HUES64 (cell line): Measurements from ENCODE around the gene GALNT6.
"Not testable (repeated sequence)": the region's sequence is repeated elsewhere in the genome, so short reads cannot be mapped to it uniquely, and the experiment has no call there.

ENCODE experiments used
- H3K27ac ChIP-seq: 2 replicates; pipeline ENCODE4 v1.7.0; 2013; ENCODE audit warnings: low read depth, low read length, inconsistent platforms
- H3K27me3 ChIP-seq: 2 replicates; pipeline ENCODE4 v1.6.1; 2013; ENCODE audit warnings: mild to moderate bottlenecking, low read length; ENCODE audit not compliant: insufficient read depth
- H3K36me3 ChIP-seq: 2 replicates; pipeline ENCODE4 v1.6.1; 2013; ENCODE audit warnings: mild to moderate bottlenecking, low read length; ENCODE audit not compliant: insufficient read depth
- H3K4me1 ChIP-seq: 2 replicates; pipeline ENCODE4 v1.6.1; 2013; ENCODE audit warnings: mild to moderate bottlenecking, low read length, moderate library complexity; ENCODE audit not compliant: insufficient read depth
- H3K4me3 ChIP-seq: 2 replicates; pipeline ENCODE4 v1.5.1; 2013; ENCODE audit warnings: mild to moderate bottlenecking, low read length, moderate library complexity
- H3K9ac ChIP-seq: 2 replicates; pipeline ENCODE4 v1.6.1; 2013; ENCODE audit warnings: mild to moderate bottlenecking, low read depth, low read length
- H3K9me3 ChIP-seq: 2 replicates; pipeline ENCODE4 v1.6.1; 2013; ENCODE audit warnings: low read depth, low read length; ENCODE audit not compliant: insufficient read depth
- WGBS: fragments of 150-250, 120-280 bp; methylation state at CpG from one replicate; pipeline ENCODE4 v1.1.7; 2013; ENCODE audit warnings: missing lambda C conversion rate; 5-methylcytosine and 5-hydroxymethylcytosine counted together

Gene GALNT6

GRCh38 chr12:51351913-51352532 is 39.2 kb downstream of the GALNT6 start:
- H3K27ac ChIP-seq, result no peak overlapping the region
- H3K9ac ChIP-seq, result no peak overlapping the region
- no peak overlapping the region for H3K4me3 ChIP-seq
- peaks cover 13% of the 10 kb centered on the region; the same call in 1 of the 2 replicates for H3K36me3 ChIP-seq
- 21% methylated on average over 9 of the region's 11 CpGs for WGBS
- H3K4me1 ChIP-seq, result no peaks in the 10 kb centered on the region
- H3K9me3 ChIP-seq, result no peaks in the 10 kb centered on the region
- no peaks in the 10 kb centered on the region for H3K27me3 ChIP-seq

GRCh38 chr12:51349026-51349425 is 42.2 kb downstream of the GALNT6 start:
- 93% methylated on average over 5 of the region's 5 CpGs for WGBS
- H3K4me1 ChIP-seq, result no peaks in the 10 kb centered on the region

GRCh38 chr12:51348116-51348515 is 43.1 kb downstream of the GALNT6 start:
- Histone ChIP-seq H3K9me3 (no peaks in the 10 kb centered on the region), H3K4me1 (no peaks in the 10 kb centered on the region), H3K9ac (no peak overlapping the region), H3K27me3 (no peaks in the 10 kb centered on the region), H3K36me3 (no peaks in the 10 kb centered on the region), H3K27ac (no peak overlapping the region), H3K4me3 (no peak overlapping the region)
- 98% methylated on average over 4 of the region's 4 CpGs for WGBS

More at GRCh38 chr12:51349026-51349425, 42.2 kb downstream of the GALNT6 start:
- Histone ChIP-seq H3K27me3 (no peaks in the 10 kb centered on the region), H3K27ac (no peak overlapping the region), H3K36me3 (no peaks in the 10 kb centered on the region), H3K9ac (no peak overlapping the region), H3K9me3 (no peaks in the 10 kb centered on the region), H3K4me3 (no peak overlapping the region)

- no peaks in the 10 kb centered on the region for H3K4me1 ChIP-seq
- H3K27ac ChIP-seq, result no peak within 1 kb of the TSS
- WGBS, result 93% methylated on average over 3 of the region's 3 CpGs
- no peaks in the 10 kb centered on the region for H3K36me3 ChIP-seq
- H3K9ac ChIP-seq, result no peak within 1 kb of the TSS
- no peak within 1 kb of the TSS for H3K4me3 ChIP-seq
- no peaks in the 10 kb centered on the region for H3K27me3 ChIP-seq
- H3K9me3 ChIP-seq, result no peaks in the 10 kb centered on the region
Observed at GRCh38 chr12:51346581-51346980, 44.6 kb downstream of the GALNT6 start, which contains the start of gene CELA1. TSS of gene CELA1 (minus strand) at chr12:51346679. CDS start at chr12:51346638, 41 bp downstream.

GRCh38 chr12:51345681-51346080 is 45.5 kb downstream of the GALNT6 start:
- WGBS, result 60% methylated on average over 7 of the region's 7 CpGs
- Histone ChIP-seq H3K27ac (no peak overlapping the region), H3K4me3 (no peak overlapping the region), H3K36me3 (no peaks in the 10 kb centered on the region), H3K9ac (no peak overlapping the region), H3K4me1 (no peaks in the 10 kb centered on the region), H3K9me3 (no peaks in the 10 kb centered on the region), H3K27me3 (no peaks in the 10 kb centered on the region)

- H3K27ac ChIP-seq, result no peak overlapping the region
- no peak overlapping the region for H3K4me3 ChIP-seq
- 90% methylated on average over 2 of the region's 2 CpGs for WGBS
- H3K36me3 ChIP-seq, result no peaks in the 10 kb centered on the region
- H3K4me1 ChIP-seq, result no peaks in the 10 kb centered on the region
- H3K27me3 ChIP-seq, result no peaks in the 10 kb centered on the region
- H3K9me3 ChIP-seq, result no peaks in the 10 kb centered on the region
- H3K9ac ChIP-seq, result no peak overlapping the region
Observed at GRCh38 chr12:51343201-51343600, 48.0 kb downstream of the GALNT6 start.

GRCh38 chr12:51342416-51342815 is 48.8 kb downstream of the GALNT6 start:
- no peaks in the 10 kb centered on the region for H3K4me1 ChIP-seq
- no peaks in the 10 kb centered on the region for H3K9me3 ChIP-seq
- 91% methylated on average over 10 of the region's 10 CpGs for WGBS
- H3K27me3 ChIP-seq, result no peaks in the 10 kb centered on the region
- H3K27ac ChIP-seq, result no peak overlapping the region
- no peaks in the 10 kb centered on the region for H3K36me3 ChIP-seq
- H3K4me3 ChIP-seq, result no peak overlapping the region
- H3K9ac ChIP-seq, result no peak overlapping the region

GRCh38 chr12:51341251-51342007 is 49.8 kb downstream of the GALNT6 start:
- Histone ChIP-seq H3K9ac (no peak overlapping the region), H3K36me3 (no peaks in the 10 kb centered on the region)

GRCh38 chr12:51339750-51340149 is 51.5 kb downstream of the GALNT6 start:
- Histone ChIP-seq H3K4me1 (no peaks in the 10 kb centered on the region), H3K36me3 (no peaks in the 10 kb centered on the region), H3K9me3 (no peaks in the 10 kb centered on the region), H3K4me3 (no peak overlapping the region), H3K27me3 (no peaks in the 10 kb centered on the region), H3K9ac (no peak overlapping the region), H3K27ac (no peak overlapping the region)
- WGBS, result 85% methylated on average over 6 of the region's 6 CpGs

More at GRCh38 chr12:51341251-51342007, 49.8 kb downstream of the GALNT6 start:
- Histone ChIP-seq H3K4me1 (no peaks in the 10 kb centered on the region), H3K9me3 (no peaks in the 10 kb centered on the region), H3K27ac (no peak overlapping the region), H3K4me3 (peak overlapping the region; percentile 22), H3K27me3 (no peaks in the 10 kb centered on the region)
- 39% methylated on average over 8 of the region's 9 CpGs for WGBS

GRCh38 chr12:51337336-51337735 is 53.9 kb downstream of the GALNT6 start:
- not testable (repeated sequence) for H3K9me3 ChIP-seq, H3K9ac ChIP-seq, H3K4me3 ChIP-seq, H3K27ac ChIP-seq, H3K27me3 ChIP-seq, H3K4me1 ChIP-seq, H3K36me3 ChIP-seq

- Histone ChIP-seq H3K9me3 (no peaks in the 10 kb centered on the region), H3K27me3 (no peaks in the 10 kb centered on the region), H3K4me1 (no peaks in the 10 kb centered on the region), H3K9ac (no peak overlapping the region), H3K27ac (no peak overlapping the region), H3K4me3 (no peak overlapping the region), H3K36me3 (no peaks in the 10 kb centered on the region)
- WGBS, result 97% methylated on average over 2 of the region's 2 CpGs
Observed at GRCh38 chr12:51335931-51336330, 55.3 kb downstream of the GALNT6 start.
